Fibroblast of the aortic adventitia (primary cell): Measurements from ENCODE around the gene TNS3. TPM values are rescaled to one million over a fixed set of nuclear protein-coding genes. Genes with fewer than 3 reads are reported as not detected.

Source experiments
- DNase-seq: peaks from one replicate; pipeline ENCODE4 v3.0.0-alpha.2; 2010; ENCODE audit warnings: low read depth
- H3K4me3 ChIP-seq: 2 replicates; pipeline ENCODE4 v1.5.1; 2011; ENCODE audit warnings: low read depth, mild to moderate bottlenecking, control low read depth, low read length, moderate library complexity
- CTCF ChIP-seq: IDR thresholded peaks from 2 replicates; pipeline ENCODE4 v1.5.1; 2011; ENCODE audit warnings: mild to moderate bottlenecking, low read length, control low read depth, inconsistent platforms; ENCODE audit not compliant: insufficient read depth
- total RNA-seq: library from RNA; depleted of rRNA; stranded (reverse); fragments of >200 nt; gene quantifications from 2 replicates; pipeline ENCODE4 v1.2.3, GENCODE V29; 2012; ENCODE audit warnings: low replicate concordance

The TNS3 gene
- total RNA-seq, 1 donor: 28.3 TPM

- DNase-seq: no peak
- no peak overlapping the region for H3K4me3 ChIP-seq
- TF ChIP-seq CTCF: no peak
Observed at GRCh38 chr7:47439181-47439667, 142.7 kb downstream of the TNS3 start.

- H3K4me3 ChIP-seq: no peak overlapping the region
- DNase-seq: no peak
- TF ChIP-seq CTCF: no peak
Observed at GRCh38 chr7:47438411-47439029, 143.4 kb downstream of the TNS3 start.

GRCh38 chr7:47435889-47436312, 146.0 kb downstream of the TNS3 start:
- peak; percentile 91 for DNase-seq
- TF ChIP-seq CTCF: peak; percentile 81
- H3K4me3 ChIP-seq: no peak overlapping the region

- TF ChIP-seq CTCF: no peak
- no peak for DNase-seq
- no peak overlapping the region for H3K4me3 ChIP-seq
Observed at GRCh38 chr7:47433564-47433895, 148.4 kb downstream of the TNS3 start.

- H3K4me3 ChIP-seq: no peak overlapping the region
- TF ChIP-seq CTCF: no peak
- DNase-seq: no peak
Observed at GRCh38 chr7:47432671-47433563, 149.0 kb downstream of the TNS3 start.

- no peak overlapping the region for H3K4me3 ChIP-seq
- TF ChIP-seq CTCF: no peak
- DNase-seq: no peak
Observed at GRCh38 chr7:47430422-47430821, 151.5 kb downstream of the TNS3 start.
